ENCODE measurements around the gene CFAP119.

Gene CFAP119

GRCh38 chr16:30780549-30780948 lies 18.7 kb upstream of the CFAP119 start:
- peak; percentile 35 for DNase-seq

DNA sequence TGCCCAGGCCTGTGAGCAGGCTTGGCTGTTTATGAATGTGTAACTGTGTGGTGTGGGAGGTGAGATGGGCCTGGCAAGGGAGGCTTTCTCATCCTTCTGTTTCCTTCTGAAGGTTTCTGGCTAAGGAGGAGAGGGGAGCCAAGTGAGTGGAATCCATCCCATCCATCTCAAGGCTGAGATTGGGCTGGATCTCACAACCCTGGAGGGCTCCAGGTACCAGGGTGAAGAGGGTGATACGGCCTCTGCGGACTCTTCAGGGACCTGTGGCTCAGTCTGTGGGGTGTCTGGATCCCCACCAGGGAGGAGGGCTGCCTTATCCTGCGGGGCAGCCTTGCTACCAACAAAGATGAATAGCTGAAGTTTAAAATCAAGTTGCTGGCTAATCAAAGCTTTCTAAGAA lies 18.2 kb upstream of the CFAP119 start:
- no peak for DNase-seq

- DNase-seq: no peak
Measured at GRCh38 chr16:30779596-30779995, 17.7 kb upstream of the CFAP119 start.

GRCh38 chr16:30778549-30779244 lies 16.8 kb upstream of the CFAP119 start:
- DNase-seq: peak; percentile 38

DNA sequence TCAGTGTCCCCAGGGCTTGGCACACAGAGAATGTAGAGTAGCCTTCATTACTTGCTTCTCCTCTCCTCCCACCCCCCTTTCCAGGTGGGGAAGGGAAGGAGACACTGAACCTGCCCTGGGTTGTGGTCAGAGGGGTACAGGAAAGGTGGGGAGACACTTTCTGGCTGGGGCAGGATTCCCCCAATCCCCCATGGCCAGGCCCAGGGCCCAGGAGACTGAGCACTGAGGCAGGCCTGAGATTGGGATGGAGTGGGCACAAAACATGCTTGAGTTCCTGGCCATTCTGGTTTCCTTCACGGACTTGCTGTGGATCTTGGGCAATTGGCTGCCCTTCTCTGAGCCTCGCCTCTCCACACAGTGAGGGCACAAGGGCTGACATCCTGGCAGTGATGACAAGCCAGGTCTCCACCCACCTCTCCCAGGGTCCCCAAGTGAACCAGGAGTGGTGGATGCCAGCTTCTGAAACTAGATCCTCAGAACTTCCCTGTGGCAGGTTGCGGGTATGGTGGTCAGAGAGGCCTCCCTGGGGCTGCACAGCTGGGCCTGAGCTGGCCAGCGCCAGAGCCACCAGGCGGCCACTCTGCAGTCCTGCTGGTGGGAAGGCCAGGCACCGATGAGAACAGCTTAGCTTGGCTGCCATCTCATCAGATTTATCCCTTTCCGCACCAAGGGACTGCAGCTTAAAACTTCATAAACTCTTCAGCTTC lies 15.9 kb upstream of the CFAP119 start:
- no peak for DNase-seq

- peak; percentile 94 for DNase-seq
Measured at GRCh38 chr16:30775392-30776188, 13.7 kb upstream of the CFAP119 start.

GRCh38 chr16:30775131-30775391 lies 13.2 kb upstream of the CFAP119 start:
- no peak for DNase-seq

- DNase-seq: no peak
Measured at GRCh38 chr16:30774367-30775130, 12.7 kb upstream of the CFAP119 start.

DNA sequence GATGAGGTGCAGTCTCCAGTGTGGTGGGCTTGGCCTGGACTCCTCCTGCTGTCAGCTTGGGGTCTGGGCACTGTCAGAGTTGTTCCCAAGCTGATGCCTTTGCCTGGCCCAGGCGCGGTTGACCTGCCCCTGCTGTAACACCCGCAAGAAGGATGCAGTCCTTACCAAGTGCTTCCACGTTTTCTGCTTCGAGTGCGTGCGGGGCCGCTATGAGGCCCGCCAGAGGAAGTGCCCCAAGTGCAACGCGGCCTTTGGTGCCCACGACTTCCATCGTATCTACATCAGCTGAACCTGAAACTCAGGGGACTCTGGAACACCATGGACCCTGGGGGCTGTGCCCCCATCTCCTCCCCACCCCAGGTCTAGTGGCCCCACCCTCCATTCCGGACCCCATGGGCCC lies 12.0 kb upstream of the CFAP119 start:
- no peak for DNase-seq

DNA sequence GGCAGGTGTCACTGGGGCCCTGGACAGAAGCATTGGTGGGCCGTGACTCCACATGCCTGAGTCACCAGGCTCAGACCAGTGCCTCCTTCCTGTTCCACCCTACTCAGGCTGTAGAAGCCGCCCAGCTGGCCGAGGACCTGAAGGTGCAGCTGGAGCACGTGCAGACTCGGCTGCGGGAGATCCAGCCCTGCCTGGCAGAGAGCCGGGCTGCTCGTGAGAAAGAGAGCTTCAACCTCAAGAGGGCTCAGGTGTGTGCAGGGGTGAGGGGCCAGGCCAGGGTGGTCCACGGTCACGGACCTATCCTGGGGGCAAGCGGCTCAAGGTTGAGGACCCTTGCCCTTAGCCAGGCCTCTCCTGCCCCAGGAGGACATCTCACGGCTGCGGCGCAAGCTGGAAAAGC lies 9.9 kb upstream of the CFAP119 start:
- no peak for DNase-seq

GRCh38 chr16:30769379-30770089 lies 7.7 kb upstream of the CFAP119 start:
- no peak for DNase-seq

DNA sequence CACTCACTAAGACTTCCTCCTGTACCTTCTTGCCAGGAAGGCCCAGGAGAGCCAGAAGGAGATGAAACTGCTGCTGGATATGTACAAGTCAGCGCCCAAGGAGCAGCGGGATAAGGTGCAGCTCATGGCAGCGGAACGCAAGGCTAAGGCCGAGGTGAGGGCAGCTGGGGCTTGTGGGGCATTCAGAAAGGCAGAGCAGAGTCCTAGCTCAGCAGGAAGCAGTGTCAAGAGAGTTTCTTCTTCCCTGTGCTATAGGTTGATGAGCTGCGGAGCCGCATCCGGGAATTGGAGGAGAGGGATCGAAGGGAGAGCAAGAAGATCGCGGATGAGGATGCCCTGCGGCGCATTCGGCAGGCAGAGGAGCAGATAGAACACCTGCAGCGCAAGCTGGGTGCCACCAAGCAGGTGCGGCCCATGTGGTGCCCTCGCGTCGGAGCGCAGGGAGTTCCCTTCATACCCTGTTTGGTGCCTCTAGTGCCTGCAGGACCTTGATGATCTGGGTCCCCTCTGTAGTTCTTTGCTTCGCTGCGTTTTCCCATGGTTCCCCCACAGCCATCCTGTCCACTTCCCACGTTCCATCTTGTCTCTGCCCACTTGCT lies 6.8 kb upstream of the CFAP119 start:
- DNase-seq: no peak

- no peak for DNase-seq
Measured at GRCh38 chr16:30767767-30768465, 6.1 kb upstream of the CFAP119 start.

DNA sequence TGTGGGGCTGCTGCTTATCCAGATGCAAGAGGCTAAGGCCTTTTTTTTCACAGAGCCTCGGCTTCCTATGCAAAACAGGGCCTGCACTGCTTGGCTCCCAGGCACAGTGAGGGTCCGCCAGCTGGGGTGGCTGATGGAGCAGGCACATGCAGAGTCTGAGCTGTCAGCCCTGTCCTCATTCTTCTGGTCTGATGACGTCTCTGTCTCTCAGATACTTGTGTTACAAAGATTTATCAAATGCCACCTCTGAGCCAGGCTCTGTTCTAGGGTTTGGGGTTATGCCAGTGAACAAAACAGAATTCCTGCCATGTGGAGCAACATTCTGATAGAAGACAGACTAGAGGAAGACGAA lies 5.0 kb upstream of the CFAP119 start:
- no peak for DNase-seq

DNA sequence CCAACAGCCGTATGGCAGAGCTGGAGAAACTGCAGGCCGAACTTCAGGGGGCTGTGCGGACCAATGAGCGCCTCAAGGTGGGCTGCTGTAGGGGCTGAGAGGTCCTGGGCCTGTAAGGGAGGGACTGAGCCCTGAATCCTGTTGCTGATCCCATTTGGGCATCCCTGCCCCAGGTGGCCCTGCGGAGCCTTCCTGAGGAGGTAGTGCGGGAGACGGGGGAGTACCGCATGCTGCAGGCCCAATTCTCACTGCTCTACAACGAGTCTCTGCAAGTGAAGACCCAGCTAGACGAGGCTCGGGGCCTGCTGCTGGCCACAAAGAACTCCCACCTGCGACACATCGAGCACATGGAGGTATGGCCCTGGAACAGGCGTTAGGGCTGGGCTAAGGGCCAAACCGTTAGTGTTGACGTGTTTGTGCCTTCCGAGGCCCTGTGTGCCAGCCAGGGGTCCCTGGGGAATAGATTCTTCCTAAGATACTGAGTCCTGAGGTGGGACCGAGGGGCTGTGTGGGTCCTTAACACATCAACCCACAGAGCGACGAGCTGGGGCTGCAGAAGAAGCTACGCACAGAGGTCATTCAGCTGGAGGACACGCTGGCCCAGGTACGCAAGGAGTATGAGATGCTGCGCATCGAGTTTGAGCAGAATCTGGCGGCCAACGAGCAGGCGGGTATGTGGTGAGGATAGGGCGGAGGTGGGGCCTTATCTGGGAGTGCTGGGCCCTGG lies 4.5 kb upstream of the CFAP119 start:
- peak; percentile 83 for DNase-seq

DNA sequence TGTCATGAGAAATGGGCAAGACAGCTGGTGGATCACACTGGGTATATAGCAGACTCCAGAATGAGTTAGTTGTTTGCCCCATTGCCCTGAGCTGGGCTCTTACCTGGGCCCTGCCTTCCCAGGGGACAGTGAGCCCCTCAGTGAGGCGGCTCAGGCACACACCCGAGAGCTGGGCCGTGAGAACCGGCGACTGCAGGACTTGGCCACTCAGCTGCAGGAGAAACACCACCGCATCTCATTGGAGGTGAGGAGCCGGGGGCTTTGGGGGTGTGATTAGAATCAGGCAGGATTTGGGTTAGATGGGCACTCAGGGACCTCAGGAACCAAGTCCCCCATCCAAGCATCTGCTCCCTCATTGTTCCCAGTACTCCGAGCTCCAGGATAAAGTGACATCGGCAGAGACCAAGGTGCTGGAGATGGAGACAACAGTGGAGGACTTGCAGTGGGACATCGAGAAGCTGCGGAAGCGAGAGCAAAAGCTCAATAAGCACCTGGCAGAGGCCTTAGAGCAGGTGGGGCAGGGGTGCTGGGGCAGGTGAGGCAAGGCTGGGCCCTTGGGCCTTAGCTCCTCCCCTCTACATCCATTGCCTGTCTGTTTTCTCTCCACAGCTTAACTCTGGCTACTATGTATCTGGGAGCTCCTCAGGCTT lies 3.1 kb upstream of the CFAP119 start:
- DNase-seq: no peak

- DNase-seq: no peak
Measured at GRCh38 chr16:30764086-30764485, 2.2 kb upstream of the CFAP119 start.

- DNase-seq: no peak
Measured at GRCh38 chr16:30762991-30763725, 1.3 kb upstream of the CFAP119 start.

- peak; percentile 79 for DNase-seq
Measured at GRCh38 chr16:30761427-30761927, 385 bp downstream of the CFAP119 start.

All from hematopoietic multipotent progenitor cell treated with erythropoietin and hydrocortisone succinate and interleukin-3 and kit ligand, for 4 days (in vitro differentiated cells).